ENCODE results near the gene FNIP1.
"Not testable (repeated sequence)": the region's sequence is repeated elsewhere in the genome, so short reads cannot be mapped to it uniquely, and the experiment has no call there.

Gene FNIP1

GRCh38 chr5:131637694-131638093 is 159.1 kb downstream of the FNIP1 start:
- DNase-seq (ENCODE audit: low read depth in 2 of 2): no peak

GRCh38 chr5:131635684-131636572 is 160.9 kb downstream of the FNIP1 start:
- DNase-seq (ENCODE audit: low read depth in 2 of 2): no peak

GRCh38 chr5:131634996-131635683 is 161.7 kb downstream of the FNIP1 start, which contains the start of gene RAPGEF6:
RAPGEF6 (minus strand) TSS chr5:131635229; CDS start chr5:131635030, 199 bp downstream.
- DNase-seq (ENCODE audit: low read depth in 2 of 2): peak; percentile 87 to 92

GRCh38 chr5:131634666-131634995 is 162.2 kb downstream of the FNIP1 start:
- DNase-seq (ENCODE audit: low read depth in 2 of 2): peak in 1 of 2 donors; percentile 45

- no peak for DNase-seq (ENCODE audit: low read depth in 2 of 2)
Observed at GRCh38 chr5:131634238-131634637, 162.6 kb downstream of the FNIP1 start.

- DNase-seq (ENCODE audit: low read depth in 2 of 2): no peak
Observed at GRCh38 chr5:131633830-131634229, 163.0 kb downstream of the FNIP1 start.

GRCh38 chr5:131630963-131631350 is 165.9 kb downstream of the FNIP1 start:
- DNase-seq (ENCODE audit: low read depth in 2 of 2): no peak

- DNase-seq (ENCODE audit: low read depth in 2 of 2): no peak
Observed at GRCh38 chr5:131630208-131630962, 166.4 kb downstream of the FNIP1 start.

- no peak for DNase-seq (ENCODE audit: low read depth in 2 of 2)
Observed at GRCh38 chr5:131628990-131629389, 167.8 kb downstream of the FNIP1 start.

- DNase-seq (ENCODE audit: low read depth in 2 of 2): no peak
Observed at GRCh38 chr5:131627207-131627865, 169.5 kb downstream of the FNIP1 start.

GRCh38 chr5:131622633-131623032 is 174.2 kb downstream of the FNIP1 start:
- DNase-seq (ENCODE audit: low read depth in 2 of 2): no peak

GRCh38 chr5:131621164-131621563 is 175.7 kb downstream of the FNIP1 start:
- DNase-seq (ENCODE audit: low read depth in 2 of 2): not testable (repeated sequence)

- DNase-seq (ENCODE audit: low read depth in 2 of 2): no peak
Observed at GRCh38 chr5:131619102-131619501, 177.7 kb downstream of the FNIP1 start.

- DNase-seq (ENCODE audit: low read depth in 2 of 2): no peak
Observed at GRCh38 chr5:131617140-131617822, 179.5 kb downstream of the FNIP1 start.

GRCh38 chr5:131615957-131616356 is 180.9 kb downstream of the FNIP1 start:
- DNase-seq (ENCODE audit: low read depth in 2 of 2): no peak

- no peak for DNase-seq (ENCODE audit: low read depth in 2 of 2)
Observed at GRCh38 chr5:131613423-131613822, 183.4 kb downstream of the FNIP1 start.

- DNase-seq (ENCODE audit: low read depth in 2 of 2): no peak
Observed at GRCh38 chr5:131611064-131611381, 185.8 kb downstream of the FNIP1 start.

GRCh38 chr5:131610198-131611063 is 186.4 kb downstream of the FNIP1 start:
- DNase-seq (ENCODE audit: low read depth in 2 of 2): no peak

GRCh38 chr5:131609774-131610173 is 187.0 kb downstream of the FNIP1 start:
- DNase-seq (ENCODE audit: low read depth in 2 of 2): no peak

GRCh38 chr5:131608597-131608996 is 188.2 kb downstream of the FNIP1 start:
- DNase-seq (ENCODE audit: low read depth in 2 of 2): no peak

Data from stimulated activated CD8-positive, alpha-beta memory T cell treated with anti-CD3 and anti-CD28 coated beads, Interleukin-2, amount 100 ng/mL, for 1 hour (primary cell).